Endometrial microvascular endothelial cells (primary cell): ENCODE measurements around the gene UGT3A2. TPM values are rescaled to one million over a fixed set of nuclear protein-coding genes. Genes with fewer than 3 reads are reported as not detected.

Experiments
- in situ Hi-C: cut with HindIII; loops from 2 replicates; pipeline ENCODE4 v1.10.0; 2017; ENCODE audit warnings: low sequenced_read_pairs, low pct_unique_long_range_greater_than_20kb; ENCODE audit errors: inconsistent ontology term
- total RNA-seq: library from RNA; depleted of rRNA; stranded (reverse); fragments of >200 nt; gene quantifications from one replicate; pipeline ENCODE4 v1.2.3, GENCODE V29; 2015; ENCODE audit errors: inconsistent ontology term

The UGT3A2 gene, protein sequence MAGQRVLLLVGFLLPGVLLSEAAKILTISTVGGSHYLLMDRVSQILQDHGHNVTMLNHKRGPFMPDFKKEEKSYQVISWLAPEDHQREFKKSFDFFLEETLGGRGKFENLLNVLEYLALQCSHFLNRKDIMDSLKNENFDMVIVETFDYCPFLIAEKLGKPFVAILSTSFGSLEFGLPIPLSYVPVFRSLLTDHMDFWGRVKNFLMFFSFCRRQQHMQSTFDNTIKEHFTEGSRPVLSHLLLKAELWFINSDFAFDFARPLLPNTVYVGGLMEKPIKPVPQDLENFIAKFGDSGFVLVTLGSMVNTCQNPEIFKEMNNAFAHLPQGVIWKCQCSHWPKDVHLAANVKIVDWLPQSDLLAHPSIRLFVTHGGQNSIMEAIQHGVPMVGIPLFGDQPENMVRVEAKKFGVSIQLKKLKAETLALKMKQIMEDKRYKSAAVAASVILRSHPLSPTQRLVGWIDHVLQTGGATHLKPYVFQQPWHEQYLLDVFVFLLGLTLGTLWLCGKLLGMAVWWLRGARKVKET
- total RNA-seq = not detected

DNA sequence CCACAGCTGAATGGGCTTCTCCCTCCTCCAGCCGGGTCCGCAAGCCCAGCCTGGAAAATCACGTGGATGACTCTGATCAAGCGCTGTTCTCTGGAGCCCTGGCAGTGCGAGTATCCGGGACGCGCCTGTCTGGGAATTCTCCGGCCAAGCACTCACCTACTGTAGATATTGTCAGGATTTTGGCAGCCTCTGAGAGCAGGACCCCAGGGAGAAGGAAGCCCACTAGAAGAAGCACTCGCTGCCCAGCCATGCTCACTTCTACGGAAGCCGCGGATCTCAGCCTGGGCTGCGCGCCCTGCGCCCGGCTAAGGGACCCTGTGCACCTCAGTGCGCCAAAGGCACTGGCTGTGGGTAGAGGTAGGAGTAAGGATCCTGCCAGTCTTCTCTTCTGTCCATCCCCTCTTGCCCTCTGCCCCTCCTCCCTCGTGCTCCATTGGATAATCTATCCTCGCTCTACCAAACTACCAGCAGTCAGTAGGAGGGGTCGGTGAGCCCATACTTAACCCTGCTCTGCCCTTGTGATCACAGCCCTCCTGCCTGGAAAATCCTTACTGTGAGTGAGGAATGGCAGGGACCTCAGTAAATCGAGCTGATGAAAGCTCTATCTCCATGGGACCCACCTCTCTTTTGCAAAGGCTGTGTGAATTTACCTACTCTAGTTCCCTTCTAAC lies at the start of gene UGT3A2:
UGT3A2 (minus strand) TSS at position 343 of the 671 bp plus-strand sequence; CDS start at position 250, 93 bp downstream.
- in situ Hi-C loops = no loop called here

DNA sequence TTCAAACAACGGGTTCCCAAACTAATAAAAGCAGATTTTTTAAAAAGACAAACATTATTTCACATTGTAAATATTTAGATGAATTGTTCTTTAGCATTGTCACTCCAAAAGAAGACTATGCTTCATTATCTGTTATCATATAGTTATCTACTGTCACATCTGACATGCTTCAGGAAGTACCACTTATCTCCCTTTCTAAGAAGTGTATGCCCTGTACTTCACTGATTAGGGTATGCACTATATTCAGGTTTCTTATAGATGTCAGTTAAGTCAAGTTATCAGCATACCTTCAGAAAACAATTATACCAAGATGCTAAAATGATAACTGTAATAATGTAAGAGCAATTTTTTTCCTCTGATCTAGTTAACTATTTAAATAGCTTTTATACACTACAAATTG lies 44.6 kb upstream of the UGT3A2 start:
- in situ Hi-C loops = no loop called here

DNA sequence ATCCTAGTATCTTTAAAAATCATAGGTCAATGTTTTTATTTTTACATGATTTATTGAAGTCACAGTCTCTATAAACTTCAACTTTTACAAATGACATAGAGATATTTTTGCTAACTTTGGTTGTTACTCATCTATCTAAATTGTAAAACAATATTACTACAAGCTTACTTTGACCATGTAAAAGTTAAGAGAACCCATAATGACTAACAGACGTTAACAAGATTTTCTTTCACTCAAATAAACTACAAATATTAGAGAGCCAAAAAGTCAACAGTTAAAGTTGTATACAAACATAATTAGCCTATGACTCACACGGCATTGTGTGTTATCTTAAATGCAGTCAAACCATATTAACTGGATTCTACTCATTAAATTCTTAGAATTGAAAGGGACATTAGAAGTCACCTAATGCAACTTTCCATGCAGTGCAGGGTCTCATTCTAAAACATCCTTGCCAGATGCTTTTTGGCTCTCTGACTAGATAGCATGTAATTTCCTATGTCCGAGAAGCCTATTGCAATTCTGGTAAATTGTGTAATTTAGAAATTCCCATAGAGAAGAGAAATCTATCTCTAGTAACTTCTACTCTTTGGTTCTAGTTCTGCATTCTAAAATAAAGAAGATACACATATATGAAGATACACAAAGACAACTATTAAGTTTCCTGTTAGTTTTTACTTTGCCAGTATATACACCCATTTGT lies 42.2 kb upstream of the UGT3A2 start:
- in situ Hi-C loops = no loop called here

DNA sequence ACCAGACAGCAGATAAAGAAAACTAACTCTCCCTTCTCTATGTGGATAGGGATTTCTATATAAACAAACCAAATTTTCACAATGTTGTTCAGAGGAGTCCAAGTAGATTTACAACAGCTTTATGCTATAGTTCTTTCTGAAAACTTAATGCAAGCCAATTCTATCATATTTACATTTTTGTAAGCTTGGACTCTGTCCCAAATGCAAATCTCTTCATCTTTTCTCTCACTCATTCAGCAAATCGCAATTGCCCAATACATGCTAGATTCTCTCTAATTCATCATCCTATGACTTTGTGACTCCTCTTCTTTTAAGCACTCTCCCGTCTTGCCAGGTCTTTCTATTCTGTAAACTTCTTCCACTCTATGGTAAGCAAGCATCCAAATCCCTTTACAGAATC lies 39.1 kb upstream of the UGT3A2 start:
- in situ Hi-C loops = no loop called here

DNA sequence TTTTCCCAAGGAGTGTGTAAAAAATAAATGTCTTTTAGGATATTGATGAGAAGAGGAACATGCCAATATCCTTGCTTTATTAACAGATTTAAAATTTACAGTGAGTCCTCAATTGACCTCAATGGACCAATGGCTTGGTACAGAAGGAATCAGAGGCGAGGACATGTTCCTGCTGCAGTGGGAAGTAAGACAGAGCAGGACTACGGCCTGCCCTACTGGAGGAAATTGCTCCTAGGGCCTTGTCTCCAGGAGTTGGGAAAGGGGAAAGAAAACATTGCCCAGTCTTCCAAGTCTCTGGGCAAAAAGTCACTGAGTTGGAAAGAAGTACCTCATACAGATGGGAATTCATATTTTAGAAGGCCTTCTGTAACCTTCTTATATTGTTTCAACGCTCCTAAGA lies 33.1 kb upstream of the UGT3A2 start:
- in situ Hi-C loops = no loop called here

DNA sequence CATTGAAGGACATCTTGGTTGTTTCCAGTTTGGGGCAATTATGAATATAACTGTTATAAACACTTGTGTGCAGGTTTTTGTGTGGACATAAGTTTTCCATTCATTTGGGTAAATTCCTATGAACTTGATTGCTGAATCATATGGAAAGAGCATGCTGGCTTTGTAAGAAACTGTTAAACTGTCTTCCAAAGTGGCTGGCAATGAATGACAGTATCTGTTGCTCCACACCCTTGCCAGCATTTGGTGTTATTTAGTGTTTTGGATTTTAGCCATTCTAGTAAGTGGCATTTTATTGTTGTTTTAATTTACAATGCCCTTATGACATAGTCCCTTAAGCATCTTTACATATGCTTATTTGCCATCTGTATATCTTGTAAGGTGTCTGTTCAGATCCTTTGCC lies 29.8 kb upstream of the UGT3A2 start:
- in situ Hi-C loops = no loop called here

- in situ Hi-C loops = no loop called here
These were observed 23.3 kb upstream of the UGT3A2 start for GRCh38 chr5:36089989-36090388.

DNA sequence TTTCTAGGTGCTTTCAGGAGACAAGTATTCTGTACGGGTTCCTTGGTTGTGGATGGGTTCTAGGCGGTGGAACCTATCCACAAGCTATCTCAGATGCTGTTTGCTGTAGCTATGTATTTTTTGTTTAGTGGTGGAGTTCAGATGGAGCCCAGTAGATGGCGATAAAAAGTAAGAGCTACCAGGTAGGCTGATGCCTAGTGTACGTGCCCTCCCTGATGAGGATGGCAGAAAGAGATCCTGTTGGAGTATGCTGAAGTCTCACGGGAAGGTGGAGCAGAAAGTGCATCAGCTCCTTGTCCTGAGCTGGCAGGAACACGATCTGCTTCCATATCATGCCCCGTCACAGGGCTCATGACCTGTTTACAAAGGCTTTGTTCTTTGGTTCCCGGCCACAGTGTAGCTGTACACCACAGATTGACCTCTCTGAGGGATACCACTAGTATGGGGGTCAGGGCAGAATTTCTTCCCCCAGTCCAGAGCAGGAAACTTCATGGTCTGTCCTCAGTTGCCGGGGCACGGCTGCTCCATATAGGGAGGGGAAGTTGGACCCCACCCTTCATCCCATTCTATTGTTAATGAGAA lies 12.6 kb upstream of the UGT3A2 start:
- in situ Hi-C loops = no loop called here

DNA sequence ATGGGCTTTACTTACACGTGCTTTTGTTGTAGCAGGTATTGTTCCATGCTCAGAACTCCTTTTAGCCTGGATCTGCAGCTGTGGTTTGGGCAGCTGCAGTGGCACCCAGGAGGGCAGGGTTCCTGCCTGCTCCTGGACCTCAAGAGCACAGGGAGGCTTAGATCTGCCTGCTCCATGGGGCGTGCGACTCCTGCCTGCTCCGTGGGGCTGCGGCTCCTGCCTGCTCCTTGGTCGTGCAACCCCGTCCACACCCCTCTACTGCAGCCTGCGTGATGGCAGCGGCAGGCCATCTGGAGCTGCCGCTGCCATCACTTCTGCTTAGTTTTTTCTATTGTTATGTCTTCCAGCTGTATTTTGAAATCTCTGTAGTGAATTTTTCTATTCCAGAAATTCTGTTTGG lies 11.7 kb upstream of the UGT3A2 start:
- in situ Hi-C loops = no loop called here

DNA sequence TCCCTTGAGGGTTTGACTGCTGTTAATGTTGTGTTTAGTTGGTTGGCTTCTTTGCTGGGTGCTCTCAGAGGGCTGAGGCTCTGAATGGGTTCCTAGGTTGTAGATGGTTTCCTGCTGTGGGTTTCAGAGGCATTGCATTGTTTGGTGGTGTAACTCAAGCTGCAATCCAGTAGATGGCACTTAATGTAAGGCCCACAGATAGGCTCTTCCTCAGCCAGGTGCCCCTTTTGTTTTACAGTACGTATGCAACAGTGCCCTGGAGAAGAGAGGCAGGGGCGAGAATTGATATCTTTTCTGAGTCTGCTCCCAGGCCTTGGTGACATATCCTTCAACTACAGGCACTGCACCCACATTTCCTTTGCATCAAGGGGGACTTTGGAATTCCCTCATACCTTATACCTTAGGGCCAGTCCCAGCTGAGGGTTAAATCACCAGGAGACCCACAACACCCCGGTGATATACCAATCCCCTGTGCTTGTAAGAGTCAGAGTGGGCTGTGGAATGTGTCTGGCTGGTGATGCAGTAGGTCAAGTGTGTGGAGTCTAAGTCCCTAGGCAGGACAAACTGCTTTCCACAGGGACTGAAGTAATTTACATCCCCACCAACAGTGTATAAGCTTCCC lies 7.0 kb upstream of the UGT3A2 start:
- in situ Hi-C loops = no loop called here

- in situ Hi-C loops = no loop called here
These were observed 4.2 kb upstream of the UGT3A2 start for GRCh38 chr5:36070687-36071571.

GRCh38 chr5:36068751-36069281 lies 2.1 kb upstream of the UGT3A2 start:
- in situ Hi-C loops = no loop called here

DNA sequence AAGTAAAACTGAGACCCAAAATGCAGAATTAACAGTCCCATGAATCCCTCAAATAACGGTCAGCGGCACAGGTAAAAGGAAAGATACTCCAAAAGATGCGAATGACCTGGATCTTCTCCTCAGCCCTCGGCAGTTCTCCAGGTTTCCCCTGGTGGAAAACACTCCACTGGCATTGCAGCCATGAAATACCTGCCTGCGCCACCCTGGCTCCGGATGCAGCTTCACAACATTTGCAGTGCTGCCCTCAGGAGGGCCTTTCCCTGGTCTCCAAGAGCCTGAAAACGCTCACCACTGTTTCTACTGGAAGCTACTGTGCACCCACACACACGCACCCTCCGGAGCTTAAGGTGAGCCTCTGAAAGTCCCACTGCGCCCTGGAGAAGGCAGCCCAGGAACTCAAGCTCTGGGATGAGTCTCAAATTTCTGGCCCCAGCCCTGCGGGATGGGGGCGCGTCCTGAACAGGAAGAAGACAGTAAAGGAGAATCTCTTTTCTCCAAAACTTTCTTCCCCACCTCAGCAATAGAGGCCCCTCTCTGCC lies 612 bp downstream of the UGT3A2 start:
- in situ Hi-C loops = no loop called here

- in situ Hi-C loops = no loop called here
These were observed 6.2 kb downstream of the UGT3A2 start for GRCh38 chr5:36060420-36060887.

DNA sequence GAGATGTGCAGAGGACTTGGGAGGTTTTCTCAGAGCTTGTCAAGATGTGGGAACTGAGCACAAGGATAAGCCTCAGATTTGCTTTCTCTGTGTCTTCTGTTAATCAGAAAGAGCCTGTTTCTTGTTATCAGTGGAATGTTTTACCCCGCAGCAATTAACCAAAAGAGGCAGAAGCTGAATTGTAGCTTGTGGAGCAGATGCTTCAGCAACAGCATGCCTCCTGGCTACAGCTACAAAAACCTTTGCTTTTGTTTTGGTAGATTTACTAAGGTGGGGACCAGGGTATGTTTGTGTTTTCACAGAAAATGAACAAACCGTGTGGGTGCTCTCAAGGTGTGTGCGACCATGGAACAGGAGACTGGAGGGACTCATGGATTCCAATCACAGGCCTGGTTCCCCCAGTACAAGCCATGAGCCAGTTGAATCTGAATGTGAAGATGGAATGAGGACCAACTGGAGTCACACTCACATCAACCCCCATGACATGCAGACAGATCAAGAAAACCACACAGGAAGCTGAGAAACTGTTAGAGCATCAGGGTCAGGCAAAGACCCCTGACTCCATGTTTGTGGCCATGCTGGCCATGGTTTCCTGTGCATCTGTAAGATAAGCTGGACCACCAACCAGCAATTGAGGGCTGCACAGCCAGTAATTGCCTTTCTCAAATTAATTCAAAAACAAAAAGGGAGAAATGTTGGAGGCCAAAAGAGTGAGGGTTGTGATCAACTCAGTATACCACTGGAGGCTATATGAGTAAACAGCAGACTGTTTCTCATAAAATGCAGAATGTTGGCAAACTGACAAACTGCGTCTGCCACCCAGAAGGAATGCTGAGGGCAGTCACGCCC lies 6.9 kb downstream of the UGT3A2 start:
- in situ Hi-C loops = no loop called here

GRCh38 chr5:36058776-36059175 lies 7.9 kb downstream of the UGT3A2 start:
- in situ Hi-C loops = no loop called here
